AG20443 (cell line): ENCODE results near the gene CAB39L.
"Not testable (repeated sequence)": the region's sequence is repeated elsewhere in the genome, so short reads cannot be mapped to it uniquely, and the experiment has no call there.

Source experiments
- DNase-seq: peaks from one replicate; pipeline ENCODE4 v3.0.0; 2012; ENCODE audit warnings: low spot score, mixed read lengths

CAB39L gene

DNA sequence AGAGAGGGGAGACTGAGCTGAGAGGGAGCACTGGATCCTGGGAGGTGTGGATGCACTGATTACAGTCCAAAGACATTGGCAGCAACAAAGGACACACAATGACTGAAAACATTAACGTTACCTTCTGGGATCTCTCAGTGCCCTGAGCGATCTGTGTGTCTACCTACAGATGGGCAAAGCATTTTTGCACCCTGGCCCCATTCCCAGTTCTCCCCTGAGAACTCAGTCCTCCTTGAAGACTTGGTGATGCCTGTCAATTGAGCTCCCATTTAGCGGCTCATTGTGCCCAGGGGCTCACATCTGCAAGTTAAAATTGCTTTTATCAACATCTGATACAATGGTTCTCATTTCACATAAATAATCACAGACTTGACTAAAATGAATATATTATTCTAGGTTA is 133.6 kb downstream of the CAB39L start:
- DNase-seq: no peak

DNA sequence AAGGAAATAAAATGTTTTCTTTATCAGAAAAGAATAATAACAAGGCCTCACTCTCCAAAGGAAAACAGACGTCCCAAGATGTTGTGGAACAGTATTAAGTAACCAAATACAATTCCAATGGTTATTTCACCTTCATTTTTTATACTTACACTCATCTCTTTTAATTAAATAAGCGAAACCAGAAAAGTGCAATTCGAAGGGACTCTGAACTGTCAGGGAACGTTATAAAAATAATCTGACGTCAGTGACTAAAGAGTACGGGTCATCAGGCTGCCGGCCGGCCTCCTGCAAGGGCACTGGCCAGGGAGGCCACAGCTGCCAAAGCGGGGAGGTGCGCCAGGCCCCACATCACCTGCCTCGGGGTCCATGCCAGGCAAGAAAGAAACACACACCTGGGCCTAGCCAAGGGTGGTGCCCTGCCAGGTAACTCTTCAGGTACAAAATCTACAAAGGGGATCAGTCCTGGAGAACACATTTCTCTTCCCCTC is 134.9 kb downstream of the CAB39L start:
- no peak for DNase-seq

DNA sequence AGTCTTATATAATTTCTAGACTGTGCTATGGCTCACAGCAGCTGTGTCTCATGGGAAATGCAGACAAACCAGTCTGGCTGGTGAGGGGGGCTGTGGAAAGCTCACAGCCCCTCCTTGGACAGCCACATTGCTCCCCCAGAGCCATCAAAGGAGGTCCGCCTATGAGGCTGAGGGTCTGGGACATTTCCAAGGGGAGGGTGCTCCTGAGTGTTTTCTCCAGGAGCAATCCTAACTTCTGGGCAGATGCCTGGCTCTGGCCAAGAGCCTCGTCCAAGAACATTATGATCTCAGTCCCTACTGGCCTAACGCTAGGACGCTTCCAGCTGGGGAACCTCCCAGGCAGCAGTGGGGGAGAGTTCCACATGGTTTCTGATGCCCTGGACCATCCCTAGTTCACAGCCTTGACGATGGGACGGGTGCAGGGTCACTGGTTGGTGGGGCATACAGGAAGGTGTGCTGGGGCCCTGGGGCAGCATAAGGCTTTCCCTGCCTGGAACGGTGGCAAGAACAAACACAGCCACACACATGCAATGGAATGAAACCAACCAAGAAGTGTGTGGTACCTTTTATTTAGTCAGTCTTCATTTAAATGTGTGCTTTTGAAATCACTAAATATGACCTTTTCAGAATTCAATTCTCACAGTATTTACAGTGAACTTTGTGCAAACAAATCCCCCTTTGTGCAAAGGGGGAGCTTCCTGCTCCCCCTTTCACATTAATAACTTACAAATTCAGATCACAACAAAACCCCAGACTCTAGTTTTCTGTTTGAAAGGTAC is 135.6 kb downstream of the CAB39L start:
- DNase-seq: peak; percentile 85

DNA sequence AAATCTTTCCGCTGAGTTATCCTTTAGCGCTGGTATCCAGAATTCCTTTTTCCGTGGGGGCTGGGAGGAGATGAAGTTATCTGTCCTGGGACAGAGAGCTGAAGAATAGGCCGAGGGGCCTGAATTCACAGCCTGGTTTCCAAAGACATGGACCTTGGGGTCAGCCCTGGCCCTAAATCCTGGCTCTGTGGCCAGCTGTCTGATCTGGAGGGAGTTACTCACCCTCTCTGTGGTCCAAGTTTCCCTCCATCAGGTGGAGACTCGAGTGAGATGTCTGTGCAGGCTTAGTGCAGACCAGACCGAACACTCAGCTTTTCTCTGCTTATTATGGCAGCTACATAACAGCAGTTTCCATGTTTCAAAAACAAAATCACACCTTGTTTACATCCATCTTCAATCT is 136.5 kb downstream of the CAB39L start:
- DNase-seq: no peak

DNA sequence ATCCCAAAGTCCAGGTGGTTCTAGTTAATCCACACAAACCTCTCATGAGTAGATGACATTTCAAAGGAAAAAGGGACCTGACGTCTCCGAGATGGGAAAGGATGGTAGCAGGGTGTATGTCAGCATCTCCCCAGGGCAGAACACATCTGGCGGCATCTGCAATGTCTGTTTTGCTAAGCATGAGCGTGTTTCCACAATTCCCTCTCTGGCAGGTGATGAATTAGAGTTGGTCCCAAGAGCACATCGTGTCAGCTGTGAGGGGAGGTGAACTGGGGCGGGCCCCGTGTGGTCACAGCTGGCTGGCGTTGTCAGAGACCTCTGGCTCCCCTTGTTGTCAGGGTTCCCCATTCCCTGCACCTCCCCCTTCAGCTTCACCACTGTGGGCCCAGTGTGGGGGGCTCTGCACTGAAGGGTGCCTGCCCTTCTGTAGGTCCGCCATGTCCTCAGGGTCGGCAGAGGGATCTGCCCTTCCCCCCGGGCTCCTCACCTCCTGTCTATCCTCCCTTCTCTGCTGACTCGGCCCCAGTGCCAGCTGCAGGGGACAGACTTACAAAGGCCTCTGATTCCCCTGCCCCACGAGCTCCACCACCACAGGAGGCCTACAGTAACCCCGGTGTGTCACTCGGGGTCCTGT is 138.0 kb downstream of the CAB39L start:
- DNase-seq: no peak

DNA sequence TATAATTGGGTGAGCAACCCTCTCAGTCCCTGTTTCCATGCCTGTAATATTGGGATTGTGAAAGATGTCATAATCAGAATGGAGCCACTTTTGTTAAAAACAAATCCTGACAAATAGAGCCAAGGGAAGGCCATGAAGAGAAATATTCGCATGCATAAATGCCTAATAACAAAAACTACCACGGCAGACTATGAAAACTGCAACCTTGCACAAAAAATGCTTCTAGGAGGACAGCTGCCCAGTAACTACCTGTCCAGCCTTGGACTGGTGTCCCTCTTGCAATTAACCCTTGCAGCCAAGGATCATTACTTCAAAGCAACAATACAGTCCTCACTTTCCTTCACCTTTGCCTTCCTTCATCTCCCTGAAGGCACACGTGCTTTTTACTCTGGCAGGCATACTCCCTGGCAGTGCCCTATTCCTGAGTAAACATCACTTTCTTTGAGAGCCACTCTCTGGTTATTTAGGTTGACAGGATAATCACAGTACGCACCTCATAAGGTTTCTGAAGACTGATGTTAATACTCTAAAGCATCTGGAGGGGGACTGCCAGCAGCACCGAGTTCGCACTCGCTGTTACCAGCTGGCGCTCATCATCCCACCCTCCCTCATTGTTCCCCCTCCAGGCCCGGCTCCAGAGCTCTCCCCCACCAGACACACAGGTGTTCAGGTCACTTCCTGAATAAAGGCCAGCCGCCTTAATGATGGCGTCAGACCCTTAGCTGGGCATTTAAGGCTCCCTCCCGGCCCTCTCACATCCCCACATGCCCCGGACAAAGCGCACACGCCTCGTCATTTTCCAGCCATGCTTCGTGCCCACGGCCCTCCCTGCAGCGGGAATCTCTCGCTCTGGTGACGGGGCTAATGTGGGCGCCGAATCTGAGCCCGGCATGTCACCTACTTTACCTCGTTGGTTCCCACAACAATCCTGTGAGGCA is 138.8 kb downstream of the CAB39L start:
- no peak for DNase-seq

DNA sequence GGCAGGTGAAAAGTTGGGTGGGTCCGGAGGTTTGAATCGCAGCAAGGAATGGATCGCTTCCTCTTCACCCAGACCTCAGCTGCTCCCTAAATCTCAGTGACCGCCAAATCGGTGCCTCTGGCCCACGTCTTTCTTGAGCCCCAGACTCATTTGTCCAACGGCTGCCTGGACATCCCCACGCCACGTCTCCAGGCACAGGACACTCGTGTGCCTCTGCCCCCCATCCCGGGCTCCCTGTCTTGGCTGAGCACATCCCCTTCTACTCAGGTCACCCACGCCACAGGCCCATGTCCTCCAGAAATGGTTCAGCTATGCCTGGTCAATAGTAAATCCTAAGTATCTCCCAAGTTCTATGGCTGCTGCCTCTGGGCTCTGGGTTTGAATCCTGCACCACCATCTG is 139.5 kb downstream of the CAB39L start:
- no peak for DNase-seq

DNA sequence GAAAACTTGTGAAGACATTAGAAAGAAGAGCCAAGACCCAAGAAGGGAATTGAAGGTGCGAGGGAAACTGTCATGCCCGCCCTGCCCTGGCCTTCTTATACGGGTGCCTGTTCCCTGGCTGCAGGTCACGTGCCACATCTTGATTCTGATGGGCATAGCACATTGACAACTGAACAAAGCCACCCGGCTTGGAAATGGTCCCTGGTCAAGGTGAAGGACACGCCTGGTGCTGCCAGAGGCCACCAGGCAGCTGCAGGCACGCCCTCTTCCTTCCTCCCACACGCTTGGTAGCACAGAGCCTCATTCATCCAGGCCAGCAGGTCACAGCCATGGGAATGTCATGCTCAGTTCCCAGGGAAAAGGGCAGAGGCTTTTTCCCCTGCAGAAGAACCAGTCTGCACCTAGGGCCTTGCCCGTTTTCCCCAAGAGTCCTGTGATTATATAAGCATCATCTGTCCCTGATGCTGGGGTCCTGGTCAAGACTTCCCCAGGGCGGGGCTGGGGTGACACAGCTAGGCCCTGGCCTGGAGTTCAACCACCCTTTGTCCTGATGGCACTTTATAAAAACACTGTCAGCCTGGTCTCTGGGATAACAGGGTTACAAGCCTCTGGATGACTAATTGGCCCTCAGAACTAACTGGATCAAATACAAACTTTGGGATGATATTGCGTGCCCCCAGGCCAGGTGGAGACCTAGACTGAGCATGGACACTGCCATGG is 140.2 kb downstream of the CAB39L start:
- no peak for DNase-seq

DNA sequence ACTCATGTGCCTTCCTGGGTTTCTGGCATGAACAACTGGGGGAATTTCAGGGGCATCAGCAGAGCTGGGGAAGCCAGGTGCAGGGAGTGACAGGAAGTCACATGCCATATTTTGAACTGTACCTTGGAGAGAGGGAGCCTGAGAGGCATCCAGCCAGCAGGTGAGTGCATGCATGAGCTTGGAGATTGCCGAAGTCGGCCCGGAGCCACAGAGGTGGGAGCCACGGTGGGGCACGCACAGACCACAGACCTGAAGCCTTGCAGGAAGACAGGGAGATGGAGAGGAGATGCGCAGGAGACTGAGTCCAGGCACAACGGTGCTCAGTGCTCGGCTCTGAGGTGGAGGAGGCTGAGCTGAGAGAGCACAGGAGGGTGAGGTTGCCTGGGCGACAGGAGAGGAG is 141.0 kb downstream of the CAB39L start:
- DNase-seq: no peak

DNA sequence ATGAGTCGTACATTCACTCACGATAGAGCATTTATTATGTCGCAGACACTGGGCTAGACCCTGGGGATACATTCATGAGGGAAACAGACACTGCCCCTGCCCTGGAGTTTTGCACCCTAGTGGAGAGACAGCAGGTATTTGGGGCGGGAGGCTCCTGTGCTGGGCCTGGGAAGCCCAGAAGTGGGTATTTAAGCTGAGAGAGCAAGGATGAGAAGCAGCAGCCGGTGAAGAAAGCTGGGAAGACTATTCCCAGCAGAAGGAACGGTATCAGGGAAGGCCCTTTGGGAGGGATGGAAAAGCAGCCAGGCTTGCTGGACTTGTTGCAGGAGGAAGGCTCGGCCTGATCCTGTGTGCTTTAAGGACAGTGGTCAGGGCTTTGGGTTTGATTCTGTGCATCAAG is 141.6 kb downstream of the CAB39L start:
- no peak for DNase-seq

DNA sequence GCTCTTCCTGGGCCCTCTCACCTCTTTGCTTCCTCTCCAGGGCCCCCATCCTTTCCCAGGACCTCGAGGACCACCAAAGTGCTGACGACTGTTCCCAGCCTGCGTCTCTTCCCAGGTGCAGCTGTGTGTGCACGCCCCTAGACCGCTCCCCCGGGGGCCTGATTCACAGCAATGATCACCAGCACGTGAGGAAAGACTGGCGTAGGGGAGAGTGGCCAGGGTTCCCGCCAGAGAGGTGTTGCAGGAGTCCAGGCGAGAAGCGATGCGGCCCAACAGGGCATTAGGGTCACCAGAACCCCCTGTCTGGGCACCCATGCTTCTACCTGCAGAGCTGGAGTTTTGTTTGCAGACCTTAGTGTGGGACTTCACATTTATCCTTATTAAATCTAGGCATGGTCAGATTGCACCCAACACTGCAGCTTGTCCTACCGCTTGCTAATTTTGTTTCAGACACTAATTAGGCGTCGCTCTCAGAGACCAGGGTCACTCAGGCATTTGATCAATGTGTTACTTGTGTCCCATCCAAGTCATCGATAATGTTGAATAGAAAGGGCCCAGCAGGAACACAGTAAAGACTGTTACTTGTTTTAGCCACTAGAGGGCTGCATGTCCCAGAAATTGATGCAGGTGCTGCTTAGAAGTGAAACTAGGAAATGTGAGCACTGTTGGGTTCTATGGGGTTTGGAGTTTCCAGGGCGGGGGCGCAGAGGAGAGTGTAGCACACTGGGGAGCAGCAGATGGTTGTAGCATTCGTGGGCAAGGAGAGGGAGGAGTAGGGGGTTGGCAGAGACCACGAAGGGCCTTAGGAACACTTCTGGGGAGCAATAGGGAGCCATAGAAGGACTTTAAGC is 142.9 kb downstream of the CAB39L start:
- peak; percentile 82 for DNase-seq

DNA sequence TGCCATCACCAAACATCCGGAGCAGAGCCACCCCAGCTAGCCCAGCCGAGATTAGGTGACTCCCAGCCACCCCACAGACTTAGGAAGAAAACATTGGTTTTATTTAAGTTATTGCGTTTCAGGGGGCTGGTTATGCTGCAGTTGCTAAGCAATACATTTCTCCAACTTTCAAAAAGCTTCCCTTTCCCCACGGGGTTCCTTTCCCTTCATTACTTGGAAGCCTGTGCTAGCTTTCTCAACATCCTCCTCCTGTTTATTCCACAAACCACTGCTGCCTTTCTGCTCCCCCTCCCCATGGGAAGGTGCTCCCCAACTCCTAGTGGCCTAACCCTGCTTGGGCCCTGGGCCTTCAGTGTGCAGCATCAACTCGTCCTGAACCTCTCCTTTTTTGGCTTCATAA is 143.6 kb downstream of the CAB39L start:
- DNase-seq: no peak

DNA sequence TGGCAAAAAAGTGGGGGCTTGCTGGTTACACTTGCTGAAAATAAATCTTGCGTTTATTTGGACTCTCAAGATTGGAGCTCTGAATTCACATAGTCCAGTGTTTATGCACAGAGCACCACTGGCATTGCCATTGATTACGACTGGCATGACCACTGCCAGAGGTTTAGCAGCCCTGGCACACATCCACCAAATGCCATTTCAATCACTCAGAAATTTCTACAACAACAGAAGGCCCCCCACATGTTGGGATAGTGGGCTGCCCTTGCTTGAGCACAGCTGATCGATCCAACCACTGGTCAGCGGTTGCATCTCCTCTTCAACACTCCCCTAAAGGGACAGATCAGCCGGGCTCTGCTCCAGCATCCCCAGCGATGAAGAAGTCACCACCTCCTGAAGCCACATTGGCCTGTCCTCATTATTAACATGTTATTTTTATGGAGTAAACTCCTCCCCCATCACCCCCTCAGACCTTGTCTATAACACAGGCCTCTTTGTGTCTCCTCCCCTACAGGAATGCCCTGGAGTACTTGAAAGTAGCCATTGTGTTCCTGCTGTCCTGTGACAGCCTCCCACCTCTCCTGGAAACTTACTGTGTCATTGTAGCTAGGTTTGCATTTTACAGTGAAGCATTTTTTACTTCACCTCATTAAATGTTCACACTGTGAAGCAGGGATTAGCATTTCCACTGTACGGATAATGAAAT is 144.8 kb downstream of the CAB39L start:
- no peak for DNase-seq

DNA sequence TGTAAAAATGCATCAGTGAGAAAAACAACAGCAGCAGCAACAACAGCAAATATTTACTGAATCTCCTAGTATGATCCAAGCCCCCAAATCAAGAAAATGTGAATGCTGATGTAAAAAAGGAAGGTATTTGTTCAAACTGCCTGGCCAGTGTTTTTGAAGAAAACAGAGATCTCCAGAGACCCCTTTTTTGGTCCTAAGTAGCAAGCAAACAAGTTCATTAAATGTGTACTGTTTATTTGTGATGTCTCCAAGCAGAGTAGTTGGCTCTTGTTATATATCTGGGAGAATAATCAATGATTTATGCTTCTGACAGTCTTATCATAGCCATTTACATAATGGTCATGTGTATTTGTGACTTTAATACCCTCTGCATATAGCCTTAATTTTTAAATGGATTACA is 145.4 kb downstream of the CAB39L start:
- no peak for DNase-seq

DNA sequence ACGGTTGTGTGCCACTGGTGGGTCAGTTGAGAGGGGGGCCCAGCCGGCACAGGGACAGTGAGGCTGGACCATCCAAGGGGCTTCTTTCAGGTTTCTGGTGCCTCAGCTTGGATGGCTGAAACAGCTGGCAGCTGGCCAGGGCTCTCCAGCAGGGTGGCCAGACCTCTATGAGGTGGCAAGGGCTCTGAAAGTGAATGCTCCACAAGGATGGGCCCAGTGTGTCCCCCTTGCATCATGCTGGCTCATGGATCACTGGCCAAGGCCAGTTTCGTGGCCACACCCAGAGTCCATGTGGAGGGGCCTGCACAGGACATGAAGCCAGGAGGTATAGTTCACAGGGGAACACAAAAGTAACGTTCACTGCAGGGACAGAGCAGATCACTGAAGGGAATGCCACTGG is 146.5 kb downstream of the CAB39L start:
- DNase-seq: no peak

DNA sequence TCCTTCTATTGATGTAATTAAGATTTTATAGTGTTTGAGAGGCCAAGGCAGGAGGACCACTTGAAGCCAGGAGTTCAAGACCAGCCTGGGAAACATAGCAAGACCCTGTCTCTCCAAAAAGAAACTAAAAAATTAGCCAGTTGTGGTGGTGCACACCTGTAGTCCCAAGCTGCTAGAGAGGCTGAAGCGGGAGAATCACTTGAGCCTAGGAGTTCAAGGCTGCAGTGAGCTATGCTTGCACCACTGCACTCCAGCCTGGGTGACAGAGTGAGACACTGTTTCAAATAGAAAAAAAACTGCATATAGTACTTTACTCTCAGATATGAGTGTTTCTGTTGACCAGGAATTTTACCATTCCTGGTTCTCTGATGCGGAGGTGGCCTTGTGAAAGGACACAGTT is 147.2 kb downstream of the CAB39L start:
- no peak for DNase-seq

DNA sequence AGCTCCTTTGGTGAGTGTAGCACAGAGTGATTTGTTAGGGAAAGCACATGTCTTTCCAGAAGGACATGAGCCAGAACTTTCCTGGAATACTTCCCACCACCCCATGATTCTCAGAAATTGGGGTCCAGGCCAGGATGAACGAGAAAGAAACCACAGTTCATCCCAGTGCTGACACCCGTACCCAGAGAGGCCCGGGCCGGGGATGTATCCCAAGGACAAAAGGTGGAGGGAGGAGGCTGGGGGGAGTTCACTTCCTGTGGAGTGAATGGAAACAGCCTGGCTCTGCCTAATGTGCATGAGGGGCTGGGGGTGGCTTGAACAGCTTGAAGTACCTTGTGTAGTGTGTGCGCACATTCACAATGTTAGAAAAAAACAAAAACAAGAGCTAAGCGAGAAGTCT is 148.6 kb downstream of the CAB39L start:
- DNase-seq: no peak

DNA sequence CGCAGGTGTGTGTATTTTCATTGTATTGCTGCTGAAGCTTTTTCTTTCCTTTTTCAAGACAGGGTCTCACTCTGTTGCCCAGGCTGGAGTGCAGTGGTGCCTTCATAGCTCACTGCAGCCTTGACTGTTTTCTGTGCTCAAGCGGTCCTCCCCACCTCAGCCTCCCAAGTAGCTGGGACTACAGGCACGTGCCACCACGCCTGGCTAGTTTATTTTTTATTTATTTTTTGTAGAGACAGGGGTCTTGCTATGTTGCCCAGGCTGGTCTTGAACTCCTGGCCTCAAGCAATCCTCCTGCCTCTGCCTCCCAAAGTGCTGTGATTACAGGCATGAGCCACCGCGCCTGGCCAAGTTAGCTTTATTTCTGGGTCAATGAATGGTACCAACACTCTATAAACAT is 149.1 kb downstream of the CAB39L start:
- not testable (repeated sequence) for DNase-seq

DNA sequence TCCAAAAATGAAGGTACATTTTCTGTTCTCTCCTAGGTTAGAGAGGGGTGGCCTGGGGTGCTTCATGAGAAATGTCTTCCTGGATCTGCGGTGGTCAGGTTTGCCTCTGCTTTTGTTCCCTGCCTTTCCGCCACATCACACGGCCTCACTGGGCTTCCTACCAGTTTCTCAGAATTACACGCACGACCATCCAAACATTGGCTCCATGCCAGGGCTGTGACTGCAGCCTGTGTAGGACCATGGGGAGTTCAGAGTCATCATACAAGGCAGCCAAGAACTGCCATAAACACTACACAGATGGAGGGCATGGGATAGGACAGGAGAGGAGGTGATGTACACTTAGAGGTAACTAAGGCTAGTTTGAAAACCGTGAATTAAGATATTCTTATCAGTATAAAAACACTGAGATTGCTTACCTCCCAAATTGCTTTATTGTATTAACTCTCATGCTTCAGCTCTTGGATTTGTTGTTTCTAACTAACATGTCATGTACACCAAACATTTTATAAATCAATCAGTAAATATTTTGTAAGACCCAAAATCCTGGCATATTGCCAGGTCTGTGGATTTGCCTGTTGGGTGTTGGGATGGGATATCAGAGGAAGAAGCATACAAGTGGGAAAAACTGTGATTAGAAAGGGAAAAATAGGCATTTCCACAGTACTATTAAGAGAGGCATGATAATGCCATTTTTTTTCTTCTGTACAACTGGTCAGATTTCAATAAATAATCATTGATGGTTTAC is 150.9 kb downstream of the CAB39L start:
- DNase-seq: no peak

DNA sequence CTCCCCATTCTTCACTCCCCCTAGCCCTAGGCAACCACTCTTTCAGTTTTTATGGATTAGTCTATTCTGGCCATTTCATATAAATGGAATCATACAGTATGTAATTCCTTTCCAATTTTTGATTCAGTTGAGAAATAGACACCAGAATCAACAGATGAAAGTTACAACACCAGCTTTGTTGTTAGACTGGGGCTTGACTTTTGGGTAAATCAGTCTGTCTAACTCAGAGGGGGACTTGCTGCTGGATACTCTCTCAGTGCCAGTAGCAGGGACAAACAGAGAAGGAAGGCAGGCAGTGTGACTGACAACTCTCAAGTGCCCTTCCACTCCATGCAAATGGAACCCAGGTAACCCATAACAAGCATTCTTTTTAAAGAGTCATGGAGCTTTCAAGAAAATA is 155.4 kb downstream of the CAB39L start:
- no peak for DNase-seq
